GM23338 (cell line): ENCODE results near the gene ARHGAP9.

Source experiments
- CREB1 ChIP-seq: fragments of 250-450 bp; sonication (Bioruptor Pico); IDR thresholded peaks from 2 replicates; pipeline ENCODE4 v1.5.0; 2020; ENCODE audit warnings: low read depth, mild to moderate bottlenecking, moderate library complexity
- EZH2 ChIP-seq: fragments of 200-600 bp; sonication (generic); IDR thresholded peaks from one replicate; pipeline ENCODE4 v1.8.0; 2017; ENCODE audit warnings: antibody characterized with exemption, mild to moderate bottlenecking, low read depth; ENCODE audit not compliant: unreplicated experiment
- EZH2phosphoT487 ChIP-seq: fragments of 200-600 bp; sonication (generic); IDR thresholded peaks from one replicate; pipeline ENCODE4 v1.8.1; 2018; ENCODE audit warnings: antibody characterized with exemption; ENCODE audit not compliant: unreplicated experiment
- JUNB ChIP-seq: IDR thresholded peaks from one replicate; pipeline ENCODE4 v1.6.1; 2016; ENCODE audit warnings: antibody characterized with exemption; ENCODE audit not compliant: unreplicated experiment
- POLR2AphosphoS5 ChIP-seq: IDR thresholded peaks from 2 replicates; pipeline ENCODE4 v1.6.1; 2016; ENCODE audit warnings: antibody characterized with exemption, low read depth
- STAT1 ChIP-seq: IDR thresholded peaks from one replicate; pipeline ENCODE4 v1.6.1; 2016; ENCODE audit warnings: antibody characterized with exemption; ENCODE audit not compliant: unreplicated experiment
- ZNF114 ChIP-seq: fragments of 250-450 bp; sonication (Bioruptor Pico); IDR thresholded peaks from 2 replicates; pipeline ENCODE4 v1.5.0; 2020; ENCODE audit warnings: mild to moderate bottlenecking, moderate library complexity
- TF ChIP-seq, protein P1 (sequence below), 2 experiments: fragments of 200-600 bp in 1 of 2; sonication (generic) in 1 of 2; conservative IDR thresholded peaks; 2 replicates each; pipeline versions ENCODE4 v1.5.1 to v1.6.1; 2016 to 2017; ENCODE audit warnings: antibody characterized with exemption in 2 of 2, low read depth in 2 of 2, mild to moderate bottlenecking in 2 of 2, moderate library complexity in 1 of 2
- TF ChIP-seq, protein P2 (sequence below): IDR thresholded peaks from one replicate; pipeline ENCODE4 v1.6.1; 2018; ENCODE audit warnings: antibody characterized with exemption; ENCODE audit not compliant: unreplicated experiment
- TF ChIP-seq, protein P3 (sequence below): fragments of 250-450 bp; sonication (Bioruptor Pico); IDR thresholded peaks from 2 replicates; pipeline ENCODE4 v1.5.0; 2020; ENCODE audit warnings: mild to moderate bottlenecking, moderate library complexity
- TF ChIP-seq, protein P4 (sequence below): IDR thresholded peaks from 2 replicates; pipeline ENCODE4 v1.6.1; 2016; ENCODE audit warnings: antibody characterized with exemption

DNA sequence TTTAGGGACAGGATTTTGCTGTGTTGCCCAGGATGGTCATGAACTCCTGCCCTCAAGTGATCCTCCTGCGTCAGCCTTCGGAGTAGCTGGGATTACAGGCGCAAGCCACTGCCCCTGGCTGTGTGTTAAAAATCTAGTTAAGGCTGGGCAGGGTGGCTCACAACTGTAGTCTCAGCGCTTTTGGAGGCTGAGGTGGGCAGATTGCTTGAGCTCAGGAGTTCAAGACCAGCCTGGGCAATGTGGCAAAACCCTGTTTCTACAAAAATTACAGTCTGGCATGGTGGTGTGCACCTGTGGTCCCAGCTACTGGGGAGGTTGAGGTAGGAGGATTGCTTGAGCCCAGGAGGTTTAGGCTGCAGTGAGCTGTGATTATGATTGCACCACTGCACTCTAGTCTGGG, 31.5 kb upstream of the ARHGAP9 start:
- no peak for TF ChIP-seq JUNB
- TF ChIP-seq, protein P1, sequence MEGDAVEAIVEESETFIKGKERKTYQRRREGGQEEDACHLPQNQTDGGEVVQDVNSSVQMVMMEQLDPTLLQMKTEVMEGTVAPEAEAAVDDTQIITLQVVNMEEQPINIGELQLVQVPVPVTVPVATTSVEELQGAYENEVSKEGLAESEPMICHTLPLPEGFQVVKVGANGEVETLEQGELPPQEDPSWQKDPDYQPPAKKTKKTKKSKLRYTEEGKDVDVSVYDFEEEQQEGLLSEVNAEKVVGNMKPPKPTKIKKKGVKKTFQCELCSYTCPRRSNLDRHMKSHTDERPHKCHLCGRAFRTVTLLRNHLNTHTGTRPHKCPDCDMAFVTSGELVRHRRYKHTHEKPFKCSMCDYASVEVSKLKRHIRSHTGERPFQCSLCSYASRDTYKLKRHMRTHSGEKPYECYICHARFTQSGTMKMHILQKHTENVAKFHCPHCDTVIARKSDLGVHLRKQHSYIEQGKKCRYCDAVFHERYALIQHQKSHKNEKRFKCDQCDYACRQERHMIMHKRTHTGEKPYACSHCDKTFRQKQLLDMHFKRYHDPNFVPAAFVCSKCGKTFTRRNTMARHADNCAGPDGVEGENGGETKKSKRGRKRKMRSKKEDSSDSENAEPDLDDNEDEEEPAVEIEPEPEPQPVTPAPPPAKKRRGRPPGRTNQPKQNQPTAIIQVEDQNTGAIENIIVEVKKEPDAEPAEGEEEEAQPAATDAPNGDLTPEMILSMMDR (conservative IDR thresholded peaks at IDR 0.05; ENCODE audit: low read depth in 2 of 2), result no peak
- no peak for TF ChIP-seq EZH2phosphoT487
- no peak for TF ChIP-seq POLR2AphosphoS5
- TF ChIP-seq, protein P2, sequence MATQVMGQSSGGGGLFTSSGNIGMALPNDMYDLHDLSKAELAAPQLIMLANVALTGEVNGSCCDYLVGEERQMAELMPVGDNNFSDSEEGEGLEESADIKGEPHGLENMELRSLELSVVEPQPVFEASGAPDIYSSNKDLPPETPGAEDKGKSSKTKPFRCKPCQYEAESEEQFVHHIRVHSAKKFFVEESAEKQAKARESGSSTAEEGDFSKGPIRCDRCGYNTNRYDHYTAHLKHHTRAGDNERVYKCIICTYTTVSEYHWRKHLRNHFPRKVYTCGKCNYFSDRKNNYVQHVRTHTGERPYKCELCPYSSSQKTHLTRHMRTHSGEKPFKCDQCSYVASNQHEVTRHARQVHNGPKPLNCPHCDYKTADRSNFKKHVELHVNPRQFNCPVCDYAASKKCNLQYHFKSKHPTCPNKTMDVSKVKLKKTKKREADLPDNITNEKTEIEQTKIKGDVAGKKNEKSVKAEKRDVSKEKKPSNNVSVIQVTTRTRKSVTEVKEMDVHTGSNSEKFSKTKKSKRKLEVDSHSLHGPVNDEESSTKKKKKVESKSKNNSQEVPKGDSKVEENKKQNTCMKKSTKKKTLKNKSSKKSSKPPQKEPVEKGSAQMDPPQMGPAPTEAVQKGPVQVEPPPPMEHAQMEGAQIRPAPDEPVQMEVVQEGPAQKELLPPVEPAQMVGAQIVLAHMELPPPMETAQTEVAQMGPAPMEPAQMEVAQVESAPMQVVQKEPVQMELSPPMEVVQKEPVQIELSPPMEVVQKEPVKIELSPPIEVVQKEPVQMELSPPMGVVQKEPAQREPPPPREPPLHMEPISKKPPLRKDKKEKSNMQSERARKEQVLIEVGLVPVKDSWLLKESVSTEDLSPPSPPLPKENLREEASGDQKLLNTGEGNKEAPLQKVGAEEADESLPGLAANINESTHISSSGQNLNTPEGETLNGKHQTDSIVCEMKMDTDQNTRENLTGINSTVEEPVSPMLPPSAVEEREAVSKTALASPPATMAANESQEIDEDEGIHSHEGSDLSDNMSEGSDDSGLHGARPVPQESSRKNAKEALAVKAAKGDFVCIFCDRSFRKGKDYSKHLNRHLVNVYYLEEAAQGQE, result no peak
- no peak for TF ChIP-seq EZH2
- no peak for TF ChIP-seq ZNF114
- TF ChIP-seq, protein P3, sequence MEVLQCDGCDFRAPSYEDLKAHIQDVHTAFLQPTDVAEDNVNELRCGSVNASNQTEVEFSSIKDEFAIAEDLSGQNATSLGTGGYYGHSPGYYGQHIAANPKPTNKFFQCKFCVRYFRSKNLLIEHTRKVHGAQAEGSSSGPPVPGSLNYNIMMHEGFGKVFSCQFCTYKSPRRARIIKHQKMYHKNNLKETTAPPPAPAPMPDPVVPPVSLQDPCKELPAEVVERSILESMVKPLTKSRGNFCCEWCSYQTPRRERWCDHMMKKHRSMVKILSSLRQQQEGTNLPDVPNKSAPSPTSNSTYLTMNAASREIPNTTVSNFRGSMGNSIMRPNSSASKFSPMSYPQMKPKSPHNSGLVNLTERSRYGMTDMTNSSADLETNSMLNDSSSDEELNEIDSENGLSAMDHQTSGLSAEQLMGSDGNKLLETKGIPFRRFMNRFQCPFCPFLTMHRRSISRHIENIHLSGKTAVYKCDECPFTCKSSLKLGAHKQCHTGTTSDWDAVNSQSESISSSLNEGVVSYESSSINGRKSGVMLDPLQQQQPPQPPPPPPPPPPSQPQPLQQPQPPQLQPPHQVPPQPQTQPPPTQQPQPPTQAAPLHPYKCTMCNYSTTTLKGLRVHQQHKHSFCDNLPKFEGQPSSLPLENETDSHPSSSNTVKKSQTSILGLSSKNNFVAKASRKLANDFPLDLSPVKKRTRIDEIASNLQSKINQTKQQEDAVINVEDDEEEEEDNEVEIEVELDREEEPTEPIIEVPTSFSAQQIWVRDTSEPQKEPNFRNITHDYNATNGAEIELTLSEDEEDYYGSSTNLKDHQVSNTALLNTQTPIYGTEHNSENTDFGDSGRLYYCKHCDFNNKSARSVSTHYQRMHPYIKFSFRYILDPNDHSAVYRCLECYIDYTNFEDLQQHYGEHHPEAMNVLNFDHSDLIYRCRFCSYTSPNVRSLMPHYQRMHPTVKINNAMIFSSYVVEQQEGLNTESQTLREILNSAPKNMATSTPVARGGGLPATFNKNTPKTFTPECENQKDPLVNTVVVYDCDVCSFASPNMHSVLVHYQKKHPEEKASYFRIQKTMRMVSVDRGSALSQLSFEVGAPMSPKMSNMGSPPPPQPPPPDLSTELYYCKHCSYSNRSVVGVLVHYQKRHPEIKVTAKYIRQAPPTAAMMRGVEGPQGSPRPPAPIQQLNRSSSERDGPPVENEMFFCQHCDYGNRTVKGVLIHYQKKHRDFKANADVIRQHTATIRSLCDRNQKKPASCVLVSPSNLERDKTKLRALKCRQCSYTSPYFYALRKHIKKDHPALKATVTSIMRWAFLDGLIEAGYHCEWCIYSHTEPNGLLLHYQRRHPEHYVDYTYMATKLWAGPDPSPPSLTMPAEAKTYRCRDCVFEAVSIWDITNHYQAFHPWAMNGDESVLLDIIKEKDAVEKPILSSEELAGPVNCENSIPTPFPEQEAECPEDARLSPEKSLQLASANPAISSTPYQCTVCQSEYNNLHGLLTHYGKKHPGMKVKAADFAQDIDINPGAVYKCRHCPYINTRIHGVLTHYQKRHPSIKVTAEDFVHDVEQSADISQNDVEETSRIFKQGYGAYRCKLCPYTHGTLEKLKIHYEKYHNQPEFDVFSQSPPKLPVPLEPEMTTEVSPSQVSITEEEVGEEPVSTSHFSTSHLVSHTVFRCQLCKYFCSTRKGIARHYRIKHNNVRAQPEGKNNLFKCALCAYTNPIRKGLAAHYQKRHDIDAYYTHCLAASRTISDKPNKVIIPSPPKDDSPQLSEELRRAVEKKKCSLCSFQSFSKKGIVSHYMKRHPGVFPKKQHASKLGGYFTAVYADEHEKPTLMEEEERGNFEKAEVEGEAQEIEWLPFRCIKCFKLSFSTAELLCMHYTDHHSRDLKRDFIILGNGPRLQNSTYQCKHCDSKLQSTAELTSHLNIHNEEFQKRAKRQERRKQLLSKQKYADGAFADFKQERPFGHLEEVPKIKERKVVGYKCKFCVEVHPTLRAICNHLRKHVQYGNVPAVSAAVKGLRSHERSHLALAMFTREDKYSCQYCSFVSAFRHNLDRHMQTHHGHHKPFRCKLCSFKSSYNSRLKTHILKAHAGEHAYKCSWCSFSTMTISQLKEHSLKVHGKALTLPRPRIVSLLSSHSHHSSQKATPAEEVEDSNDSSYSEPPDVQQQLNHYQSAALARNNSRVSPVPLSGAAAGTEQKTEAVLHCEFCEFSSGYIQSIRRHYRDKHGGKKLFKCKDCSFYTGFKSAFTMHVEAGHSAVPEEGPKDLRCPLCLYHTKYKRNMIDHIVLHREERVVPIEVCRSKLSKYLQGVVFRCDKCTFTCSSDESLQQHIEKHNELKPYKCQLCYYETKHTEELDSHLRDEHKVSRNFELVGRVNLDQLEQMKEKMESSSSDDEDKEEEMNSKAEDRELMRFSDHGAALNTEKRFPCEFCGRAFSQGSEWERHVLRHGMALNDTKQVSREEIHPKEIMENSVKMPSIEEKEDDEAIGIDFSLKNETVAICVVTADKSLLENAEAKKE, result no peak
- TF ChIP-seq, protein P4, sequence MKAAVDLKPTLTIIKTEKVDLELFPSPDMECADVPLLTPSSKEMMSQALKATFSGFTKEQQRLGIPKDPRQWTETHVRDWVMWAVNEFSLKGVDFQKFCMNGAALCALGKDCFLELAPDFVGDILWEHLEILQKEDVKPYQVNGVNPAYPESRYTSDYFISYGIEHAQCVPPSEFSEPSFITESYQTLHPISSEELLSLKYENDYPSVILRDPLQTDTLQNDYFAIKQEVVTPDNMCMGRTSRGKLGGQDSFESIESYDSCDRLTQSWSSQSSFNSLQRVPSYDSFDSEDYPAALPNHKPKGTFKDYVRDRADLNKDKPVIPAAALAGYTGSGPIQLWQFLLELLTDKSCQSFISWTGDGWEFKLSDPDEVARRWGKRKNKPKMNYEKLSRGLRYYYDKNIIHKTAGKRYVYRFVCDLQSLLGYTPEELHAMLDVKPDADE, result no peak
- TF ChIP-seq CREB1, result no peak
- no peak for TF ChIP-seq STAT1
